ENCODE data around the gene CIAO3. TPM values are rescaled to one million over a fixed set of nuclear protein-coding genes. Genes with fewer than 3 reads are reported as not detected.

The CIAO3 gene
- total and polyA plus RNA-seq, 12 donors: 18.7 to 62.9 (median 26.1) TPM

- Histone ChIP-seq H3K27me3 (peaks cover 0 to 25% (median 9%) of the 10 kb centered on the region in 7 donors), H3K36me3 (no peaks in the 10 kb centered on the region), H3K27ac (no peak overlapping the region), H3K4me1 (no peaks in the 10 kb centered on the region), H3K9me3 (no peaks in the 10 kb centered on the region), H3K4me3 (no peak overlapping the region)
- ATAC-seq (no peak), DNase-seq (no peak)
- intact Hi-C loops (cut with DNase I): no loop called here
- 89 to 91% methylated on average over 18 of the region's 18 CpGs for WGBS, 2 donors
- TF ChIP-seq CTCF (IDR thresholded peaks at IDR 0.05): no peak
Observed at GRCh38 chr16:772959-773358, 32.2 kb upstream of the CIAO3 start.

GRCh38 chr16:770411-770810 is 29.6 kb upstream of the CIAO3 start:
- ATAC-seq (no peak), DNase-seq (no peak)
- H3K4me1 ChIP-seq: no peaks in the 10 kb centered on the region
- TF ChIP-seq CTCF (IDR thresholded peaks at IDR 0.05): no peak
- no peaks in the 10 kb centered on the region for H3K36me3 ChIP-seq
- 67 to 82% methylated on average over 5 to 13 of the region's 13 CpGs for WGBS, 2 donors
- no peaks in the 10 kb centered on the region for H3K9me3 ChIP-seq
- no peak overlapping the region for H3K4me3 ChIP-seq
- no peak overlapping the region for H3K27ac ChIP-seq
- intact Hi-C loops (cut with DNase I): no loop called here
- H3K27me3 ChIP-seq: peaks cover 0 to 11% (median 5%) of the 10 kb centered on the region in 7 donors

GRCh38 chr16:769934-770333 is 29.1 kb upstream of the CIAO3 start:
- Histone ChIP-seq H3K27me3 (peaks cover 0 to 10% (median 4%) of the 10 kb centered on the region in 7 donors), H3K4me3 (no peak overlapping the region), H3K27ac (no peak overlapping the region), H3K36me3 (no peaks in the 10 kb centered on the region), H3K9me3 (no peaks in the 10 kb centered on the region), H3K4me1 (no peaks in the 10 kb centered on the region)
- no peak for ATAC-seq
- no peak for TF ChIP-seq CTCF (IDR thresholded peaks at IDR 0.05)
- intact Hi-C loops (cut with DNase I): no loop called here
- WGBS, 2 donors: 69 to 75% methylated on average over 19 of the region's 19 CpGs
- no peak for DNase-seq

- Histone ChIP-seq H3K27ac (no peak overlapping the region), H3K36me3 (no peaks in the 10 kb centered on the region), H3K4me1 (no peaks in the 10 kb centered on the region), H3K9me3 (no peaks in the 10 kb centered on the region), H3K27me3 (peaks cover 0 to 7% (median 2%) of the 10 kb centered on the region in 7 donors), H3K4me3 (no peak overlapping the region)
- no peak for TF ChIP-seq CTCF (IDR thresholded peaks at IDR 0.05)
- intact Hi-C loops (cut with DNase I): no loop called here
- 30 to 50% methylated on average over 17 to 20 of the region's 20 CpGs for WGBS, 2 donors
- ATAC-seq: no peak
- no peak for DNase-seq
Observed at GRCh38 chr16:769184-769784, 28.5 kb upstream of the CIAO3 start.
